HepG2 (cell line): Measurements from ENCODE around the gene CTXN1. TPM values are rescaled to one million over a fixed set of nuclear protein-coding genes. Genes with fewer than 3 reads are reported as not detected.

ENCODE experiments used
- ARNT ChIP-seq: fragments of 450-650 bp; IDR thresholded peaks from 2 replicates; pipeline ENCODE4 v1.6.1; 2017
- ATF1 ChIP-seq: IDR thresholded peaks from 2 replicates; pipeline ENCODE4 v1.6.1; 2016; ENCODE audit warnings: mild to moderate bottlenecking, control low read depth
- CENPX ChIP-seq: sonication (generic); formaldehyde crosslinking; IDR thresholded peaks from 2 replicates; pipeline ENCODE4 v1.9.0; 2021; ENCODE audit warnings: mild to moderate bottlenecking, missing genetic modification reagents, moderate library complexity
- CHD2 ChIP-seq: IDR thresholded peaks from 2 replicates; pipeline ENCODE4 v1.6.1; 2011; ENCODE audit warnings: low read depth, low read length, improper control_type of control experiment
- MIER3 ChIP-seq: IDR thresholded peaks from 2 replicates; pipeline ENCODE4 v1.6.1; 2016; ENCODE audit warnings: missing compliant biosample characterization, borderline replicate concordance
- NFKBIZ ChIP-seq: IDR thresholded peaks from 2 replicates; pipeline ENCODE4 v1.6.1; 2018; ENCODE audit warnings: missing genetic modification reagents, missing compliant biosample characterization
- NR2F2 ChIP-seq: IDR thresholded peaks from 2 replicates; pipeline ENCODE4 v1.6.1; 2012; ENCODE audit warnings: low read depth, inconsistent platforms, borderline replicate concordance
- PAF1 ChIP-seq: IDR thresholded peaks from 2 replicates; pipeline ENCODE4 v1.6.1; 2016; ENCODE audit warnings: missing genetic modification reagents, missing compliant biosample characterization
- RNF2 ChIP-seq: fragments of 450-650 bp; conservative IDR thresholded peaks from 2 replicates; pipeline ENCODE4 v1.6.1; 2016; ENCODE audit warnings: low read depth
- SALL1 ChIP-seq: sonication (generic); formaldehyde crosslinking; IDR thresholded peaks from 2 replicates; pipeline ENCODE4 v1.8.0; 2022; ENCODE audit warnings: mild to moderate bottlenecking, missing genetic modification reagents
- SMYD3 ChIP-seq: sonication (generic); formaldehyde crosslinking; IDR thresholded peaks from 2 replicates; pipeline ENCODE4 v1.8.1; 2023; ENCODE audit warnings: mild to moderate bottlenecking, missing genetic modification reagents
- ZFY ChIP-seq: sonication (generic); formaldehyde crosslinking; IDR thresholded peaks from 2 replicates; pipeline ENCODE4 v1.4.0; 2020; ENCODE audit warnings: missing genetic modification reagents
- ZNF138 ChIP-seq: sonication (generic); formaldehyde crosslinking; IDR thresholded peaks from 2 replicates; pipeline ENCODE4 v1.5.0; 2020; ENCODE audit warnings: mild to moderate bottlenecking, low read depth, missing genetic modification reagents
- ZNF143 ChIP-seq: sonication (generic); formaldehyde crosslinking; IDR thresholded peaks from 2 replicates; pipeline ENCODE4 v1.4.0; 2020; ENCODE audit warnings: missing genetic modification reagents
- polyA plus RNA-seq, 8 experiments: library from polyadenylated mRNA; depleted of rRNA in 3 of 8; stranded (reverse) in 7 of 8; unstranded in 1 of 8; fragments of >200 nt; fragmentation: Illumina TruSeq in 4 of 8; extraction: Trizol in 4 of 8; gene quantifications; 2 replicates each; pipeline versions ENCODE4 v1.2.1 to v1.2.3, GENCODE V29; 2011 to 2016; ENCODE audit warnings: low read depth in 4 of 8, missing spikeins in 1 of 8, mixed read lengths in 1 of 8; ENCODE audit not compliant: insufficient read depth in 1 of 8
- total RNA-seq, 5 experiments: library from RNA; depleted of rRNA; stranded (reverse); fragments of >200 nt; fragmentation: Illumina TruSeq; extraction: Trizol; gene quantifications; 2 replicates each; pipeline ENCODE4 v1.2.3, GENCODE V29; 2016; ENCODE audit warnings: low read depth in 1 of 5
- TF ChIP-seq, protein P1 (sequence below): sonication (generic); formaldehyde crosslinking; IDR thresholded peaks from 2 replicates; pipeline ENCODE4 v1.5.1; 2020; ENCODE audit warnings: mild to moderate bottlenecking, missing genetic modification reagents, borderline replicate concordance
- TF ChIP-seq, protein P2 (sequence below): sonication (generic); formaldehyde crosslinking; IDR thresholded peaks from 2 replicates; pipeline ENCODE4 v1.5.1; 2020; ENCODE audit warnings: missing genetic modification reagents, mild to moderate bottlenecking, borderline replicate concordance
- TF ChIP-seq, protein P3 (sequence below): sonication (generic); formaldehyde crosslinking; IDR thresholded peaks from 2 replicates; pipeline ENCODE4 v1.4.0; 2020; ENCODE audit warnings: missing genetic modification reagents
- TF ChIP-seq, protein P4 (sequence below): sonication (generic); formaldehyde crosslinking; IDR thresholded peaks from 2 replicates; pipeline ENCODE4 v1.4.0; 2020; ENCODE audit warnings: missing genetic modification reagents, borderline replicate concordance

CTXN1 gene
- total and polyA plus RNA-seq, 2 of the 13 experiments (the other 11 are each of a cell fraction or from before 2014, with no cell fraction given) = 0.11 TPM; not detected in 1

GRCh38 chr19:7943444-7944176, 17.7 kb upstream of the CTXN1 start, which contains the start of gene TIMM44 (continued):
- TF ChIP-seq, protein P1, sequence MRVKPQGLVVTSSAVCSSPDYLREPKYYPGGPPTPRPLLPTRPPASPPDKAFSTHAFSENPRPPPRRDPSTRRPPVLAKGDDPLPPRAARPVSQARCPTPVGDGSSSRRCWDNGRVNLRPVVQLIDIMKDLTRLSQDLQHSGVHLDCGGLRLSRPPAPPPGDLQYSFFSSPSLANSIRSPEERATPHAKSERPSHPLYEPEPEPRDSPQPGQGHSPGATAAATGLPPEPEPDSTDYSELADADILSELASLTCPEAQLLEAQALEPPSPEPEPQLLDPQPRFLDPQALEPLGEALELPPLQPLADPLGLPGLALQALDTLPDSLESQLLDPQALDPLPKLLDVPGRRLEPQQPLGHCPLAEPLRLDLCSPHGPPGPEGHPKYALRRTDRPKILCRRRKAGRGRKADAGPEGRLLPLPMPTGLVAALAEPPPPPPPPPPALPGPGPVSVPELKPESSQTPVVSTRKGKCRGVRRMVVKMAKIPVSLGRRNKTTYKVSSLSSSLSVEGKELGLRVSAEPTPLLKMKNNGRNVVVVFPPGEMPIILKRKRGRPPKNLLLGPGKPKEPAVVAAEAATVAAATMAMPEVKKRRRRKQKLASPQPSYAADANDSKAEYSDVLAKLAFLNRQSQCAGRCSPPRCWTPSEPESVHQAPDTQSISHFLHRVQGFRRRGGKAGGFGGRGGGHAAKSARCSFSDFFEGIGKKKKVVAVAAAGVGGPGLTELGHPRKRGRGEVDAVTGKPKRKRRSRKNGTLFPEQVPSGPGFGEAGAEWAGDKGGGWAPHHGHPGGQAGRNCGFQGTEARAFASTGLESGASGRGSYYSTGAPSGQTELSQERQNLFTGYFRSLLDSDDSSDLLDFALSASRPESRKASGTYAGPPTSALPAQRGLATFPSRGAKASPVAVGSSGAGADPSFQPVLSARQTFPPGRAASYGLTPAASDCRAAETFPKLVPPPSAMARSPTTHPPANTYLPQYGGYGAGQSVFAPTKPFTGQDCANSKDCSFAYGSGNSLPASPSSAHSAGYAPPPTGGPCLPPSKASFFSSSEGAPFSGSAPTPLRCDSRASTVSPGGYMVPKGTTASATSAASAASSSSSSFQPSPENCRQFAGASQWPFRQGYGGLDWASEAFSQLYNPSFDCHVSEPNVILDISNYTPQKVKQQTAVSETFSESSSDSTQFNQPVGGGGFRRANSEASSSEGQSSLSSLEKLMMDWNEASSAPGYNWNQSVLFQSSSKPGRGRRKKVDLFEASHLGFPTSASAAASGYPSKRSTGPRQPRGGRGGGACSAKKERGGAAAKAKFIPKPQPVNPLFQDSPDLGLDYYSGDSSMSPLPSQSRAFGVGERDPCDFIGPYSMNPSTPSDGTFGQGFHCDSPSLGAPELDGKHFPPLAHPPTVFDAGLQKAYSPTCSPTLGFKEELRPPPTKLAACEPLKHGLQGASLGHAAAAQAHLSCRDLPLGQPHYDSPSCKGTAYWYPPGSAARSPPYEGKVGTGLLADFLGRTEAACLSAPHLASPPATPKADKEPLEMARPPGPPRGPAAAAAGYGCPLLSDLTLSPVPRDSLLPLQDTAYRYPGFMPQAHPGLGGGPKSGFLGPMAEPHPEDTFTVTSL = 0 out of 2 replicates have a peak, but pooled peaks have one; percentile 10
- TF ChIP-seq SMYD3 (CRISPR knock-in tag) = no peak; the same call in 1 of the 2 replicates
- peak; percentile 78 for TF ChIP-seq SALL1 (CRISPR knock-in tag)
- TF ChIP-seq ATF1 (CRISPR knock-in tag) = peak; percentile 93
- TF ChIP-seq, protein P2, sequence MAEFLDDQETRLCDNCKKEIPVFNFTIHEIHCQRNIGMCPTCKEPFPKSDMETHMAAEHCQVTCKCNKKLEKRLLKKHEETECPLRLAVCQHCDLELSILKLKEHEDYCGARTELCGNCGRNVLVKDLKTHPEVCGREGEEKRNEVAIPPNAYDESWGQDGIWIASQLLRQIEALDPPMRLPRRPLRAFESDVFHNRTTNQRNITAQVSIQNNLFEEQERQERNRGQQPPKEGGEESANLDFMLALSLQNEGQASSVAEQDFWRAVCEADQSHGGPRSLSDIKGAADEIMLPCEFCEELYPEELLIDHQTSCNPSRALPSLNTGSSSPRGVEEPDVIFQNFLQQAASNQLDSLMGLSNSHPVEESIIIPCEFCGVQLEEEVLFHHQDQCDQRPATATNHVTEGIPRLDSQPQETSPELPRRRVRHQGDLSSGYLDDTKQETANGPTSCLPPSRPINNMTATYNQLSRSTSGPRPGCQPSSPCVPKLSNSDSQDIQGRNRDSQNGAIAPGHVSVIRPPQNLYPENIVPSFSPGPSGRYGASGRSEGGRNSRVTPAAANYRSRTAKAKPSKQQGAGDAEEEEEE = no peak
- peak; percentile 86 for TF ChIP-seq RNF2
- peak; percentile 39; the same call in 1 of the 2 replicates for TF ChIP-seq NFKBIZ (CRISPR knock-in tag)
- TF ChIP-seq, protein P3, sequence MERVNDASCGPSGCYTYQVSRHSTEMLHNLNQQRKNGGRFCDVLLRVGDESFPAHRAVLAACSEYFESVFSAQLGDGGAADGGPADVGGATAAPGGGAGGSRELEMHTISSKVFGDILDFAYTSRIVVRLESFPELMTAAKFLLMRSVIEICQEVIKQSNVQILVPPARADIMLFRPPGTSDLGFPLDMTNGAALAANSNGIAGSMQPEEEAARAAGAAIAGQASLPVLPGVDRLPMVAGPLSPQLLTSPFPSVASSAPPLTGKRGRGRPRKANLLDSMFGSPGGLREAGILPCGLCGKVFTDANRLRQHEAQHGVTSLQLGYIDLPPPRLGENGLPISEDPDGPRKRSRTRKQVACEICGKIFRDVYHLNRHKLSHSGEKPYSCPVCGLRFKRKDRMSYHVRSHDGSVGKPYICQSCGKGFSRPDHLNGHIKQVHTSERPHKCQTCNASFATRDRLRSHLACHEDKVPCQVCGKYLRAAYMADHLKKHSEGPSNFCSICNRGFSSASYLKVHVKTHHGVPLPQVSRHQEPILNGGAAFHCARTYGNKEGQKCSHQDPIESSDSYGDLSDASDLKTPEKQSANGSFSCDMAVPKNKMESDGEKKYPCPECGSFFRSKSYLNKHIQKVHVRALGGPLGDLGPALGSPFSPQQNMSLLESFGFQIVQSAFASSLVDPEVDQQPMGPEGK (CRISPR knock-in tag) = no peak; the same call in none of the 2 replicates
- TF ChIP-seq ARNT = no peak
- TF ChIP-seq PAF1 (CRISPR knock-in tag) = no peak
- TF ChIP-seq ZFY (CRISPR knock-in tag) = peak; percentile 93
- TF ChIP-seq, protein P4, sequence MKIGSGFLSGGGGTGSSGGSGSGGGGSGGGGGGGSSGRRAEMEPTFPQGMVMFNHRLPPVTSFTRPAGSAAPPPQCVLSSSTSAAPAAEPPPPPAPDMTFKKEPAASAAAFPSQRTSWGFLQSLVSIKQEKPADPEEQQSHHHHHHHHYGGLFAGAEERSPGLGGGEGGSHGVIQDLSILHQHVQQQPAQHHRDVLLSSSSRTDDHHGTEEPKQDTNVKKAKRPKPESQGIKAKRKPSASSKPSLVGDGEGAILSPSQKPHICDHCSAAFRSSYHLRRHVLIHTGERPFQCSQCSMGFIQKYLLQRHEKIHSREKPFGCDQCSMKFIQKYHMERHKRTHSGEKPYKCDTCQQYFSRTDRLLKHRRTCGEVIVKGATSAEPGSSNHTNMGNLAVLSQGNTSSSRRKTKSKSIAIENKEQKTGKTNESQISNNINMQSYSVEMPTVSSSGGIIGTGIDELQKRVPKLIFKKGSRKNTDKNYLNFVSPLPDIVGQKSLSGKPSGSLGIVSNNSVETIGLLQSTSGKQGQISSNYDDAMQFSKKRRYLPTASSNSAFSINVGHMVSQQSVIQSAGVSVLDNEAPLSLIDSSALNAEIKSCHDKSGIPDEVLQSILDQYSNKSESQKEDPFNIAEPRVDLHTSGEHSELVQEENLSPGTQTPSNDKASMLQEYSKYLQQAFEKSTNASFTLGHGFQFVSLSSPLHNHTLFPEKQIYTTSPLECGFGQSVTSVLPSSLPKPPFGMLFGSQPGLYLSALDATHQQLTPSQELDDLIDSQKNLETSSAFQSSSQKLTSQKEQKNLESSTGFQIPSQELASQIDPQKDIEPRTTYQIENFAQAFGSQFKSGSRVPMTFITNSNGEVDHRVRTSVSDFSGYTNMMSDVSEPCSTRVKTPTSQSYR (CRISPR knock-in tag) = no peak
- TF ChIP-seq CENPX (CRISPR knock-in tag) = no peak
- no peak; the same call in 1 of the 2 replicates for TF ChIP-seq MIER3 (CRISPR knock-in tag)
- TF ChIP-seq ZNF138 (CRISPR knock-in tag) = no peak; the same call in 1 of the 2 replicates
- no peak; the same call in 1 of the 2 replicates for TF ChIP-seq CHD2
- TF ChIP-seq ZNF143 (CRISPR knock-in tag) = no peak; the same call in 1 of the 2 replicates
- 0 out of 2 replicates have a peak, but pooled peaks have one; percentile 41 for TF ChIP-seq NR2F2
